ENCODE results near the gene MFSD6L.
"Not testable (repeated sequence)": the region's sequence is repeated elsewhere in the genome, so short reads cannot be mapped to it uniquely, and the experiment has no call there.

Gene MFSD6L

GRCh38 chr17:8826808-8827435 lies 27.8 kb upstream of the MFSD6L start:
- no peak for DNase-seq (ENCODE audit: insufficient read length, low spot score)
- FAIRE-seq: no peak

- no peak for FAIRE-seq
Measured at GRCh38 chr17:8825802-8826201, 26.6 kb upstream of the MFSD6L start.

DNA sequence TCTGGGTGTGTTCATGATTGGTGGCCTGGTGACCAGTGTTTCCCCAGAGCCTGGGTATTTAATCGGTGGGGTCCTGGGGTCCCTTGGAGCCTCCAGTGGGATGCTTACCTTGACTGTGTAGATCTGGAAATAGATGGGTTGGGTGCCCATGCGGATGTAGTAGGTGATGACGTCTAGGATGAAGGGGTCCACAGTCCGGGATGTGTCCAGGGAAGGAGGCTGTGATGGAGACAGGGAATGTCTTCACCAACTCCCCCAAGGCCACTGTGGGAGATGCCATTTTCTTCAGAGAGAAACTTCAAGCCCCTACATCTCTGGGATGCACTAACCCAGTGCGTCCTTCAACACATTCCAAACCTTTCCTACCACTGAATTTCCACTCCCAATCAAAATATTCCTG lies 24.1 kb upstream of the MFSD6L start:
- DNase-seq (ENCODE audit: insufficient read length, low spot score) (no peak), FAIRE-seq (no peak)

More at GRCh38 chr17:8825802-8826201, 26.6 kb upstream of the MFSD6L start:
- DNase-seq (ENCODE audit: insufficient read length, low spot score): no peak

DNA sequence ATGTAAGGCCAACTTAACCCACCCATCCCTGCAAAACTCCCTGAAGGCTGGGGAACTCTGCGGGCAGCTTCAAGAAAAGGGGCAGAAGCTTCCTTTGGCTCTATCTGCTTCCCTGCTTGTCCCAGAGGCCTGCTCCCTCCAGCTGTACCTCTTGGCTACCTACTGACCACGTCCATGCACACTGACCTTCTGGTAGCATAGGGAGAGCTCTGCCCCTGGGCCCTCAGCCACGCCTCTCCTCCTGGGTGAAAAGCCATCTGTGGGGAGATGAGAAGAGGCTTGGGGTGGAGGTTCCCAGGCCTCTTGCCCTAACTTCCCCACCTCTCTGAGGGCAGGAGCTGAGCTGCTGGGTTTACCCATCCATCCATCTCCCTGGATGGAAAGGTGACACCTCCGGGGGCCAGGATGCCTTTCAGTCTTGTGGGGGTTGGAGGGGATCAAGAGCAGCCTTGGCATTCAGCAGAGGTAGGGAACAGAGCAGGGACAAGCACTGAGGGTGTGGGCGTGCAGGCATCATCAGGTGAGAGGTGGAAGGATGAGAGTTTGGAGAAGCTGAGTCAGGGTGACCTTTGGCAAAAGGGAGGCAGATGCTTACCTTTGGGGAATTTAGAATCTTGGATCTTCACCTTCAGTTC lies 23.4 kb upstream of the MFSD6L start:
- no peak for DNase-seq (ENCODE audit: insufficient read length, low spot score)
- FAIRE-seq: no peak

GRCh38 chr17:8821446-8822105 lies 22.4 kb upstream of the MFSD6L start:
- DNase-seq (ENCODE audit: insufficient read length, low spot score) (no peak), FAIRE-seq (no peak)

- no peak for FAIRE-seq
- DNase-seq (ENCODE audit: insufficient read length, low spot score): no peak
Measured at GRCh38 chr17:8820311-8821010, 21.3 kb upstream of the MFSD6L start.

DNA sequence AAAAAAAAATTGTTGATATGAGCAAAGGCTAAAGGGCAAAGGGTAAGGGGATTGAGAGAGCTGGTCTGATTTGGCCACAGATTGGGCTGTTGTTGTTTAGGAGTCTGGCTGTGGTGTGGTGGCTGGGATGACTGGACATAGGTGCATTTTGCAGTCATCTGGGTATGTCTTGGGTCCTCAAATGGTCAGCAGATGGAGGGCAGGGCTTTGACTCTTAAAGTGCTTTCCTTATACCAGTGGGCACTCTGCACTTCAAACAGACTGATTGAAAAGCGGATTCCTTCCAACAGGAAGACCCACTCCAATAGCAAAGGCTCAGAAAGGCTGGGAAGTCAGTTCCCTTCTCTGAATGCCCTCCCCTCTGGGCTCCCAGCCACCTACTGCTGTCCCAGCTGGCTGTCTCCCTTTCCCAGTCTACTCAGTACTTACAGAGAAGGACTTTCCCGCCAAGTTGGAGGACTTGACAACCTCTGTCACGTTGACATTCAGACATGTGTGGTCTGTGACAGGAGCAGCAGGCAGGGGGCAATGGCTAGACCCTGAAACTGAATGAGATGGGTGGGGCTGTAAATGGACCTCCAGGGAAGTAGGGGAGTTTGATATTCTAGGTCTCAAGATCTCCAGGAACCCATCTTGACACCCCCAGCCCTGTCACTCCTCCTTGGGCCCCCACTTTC lies 19.6 kb upstream of the MFSD6L start:
- DNase-seq (ENCODE audit: insufficient read length, low spot score) (no peak), FAIRE-seq (no peak)

DNA sequence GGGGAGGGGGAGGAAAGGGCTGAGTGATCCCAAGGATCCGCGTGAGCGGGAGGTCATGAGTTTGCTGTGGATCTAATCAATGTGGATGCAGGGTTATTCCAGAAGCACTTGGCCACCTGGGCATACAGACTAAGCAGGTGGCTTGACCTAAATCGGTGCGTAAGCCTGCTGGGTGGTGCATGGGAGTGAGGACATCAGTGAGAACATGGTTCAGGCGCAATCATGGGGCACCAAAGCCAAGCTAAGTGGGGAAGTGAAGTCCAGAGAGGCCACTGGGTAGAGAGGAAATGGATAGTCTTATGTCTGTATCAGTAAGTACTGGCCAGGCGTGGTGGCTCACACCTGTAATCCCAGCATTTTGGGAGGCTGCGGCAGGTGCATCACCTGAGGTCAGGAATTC lies 18.9 kb upstream of the MFSD6L start:
- FAIRE-seq (no peak), DNase-seq (ENCODE audit: insufficient read length, low spot score) (no peak)

GRCh38 chr17:8806926-8807550 lies 7.9 kb upstream of the MFSD6L start:
- no peak for DNase-seq (ENCODE audit: insufficient read length, low spot score)
- FAIRE-seq: no peak

DNA sequence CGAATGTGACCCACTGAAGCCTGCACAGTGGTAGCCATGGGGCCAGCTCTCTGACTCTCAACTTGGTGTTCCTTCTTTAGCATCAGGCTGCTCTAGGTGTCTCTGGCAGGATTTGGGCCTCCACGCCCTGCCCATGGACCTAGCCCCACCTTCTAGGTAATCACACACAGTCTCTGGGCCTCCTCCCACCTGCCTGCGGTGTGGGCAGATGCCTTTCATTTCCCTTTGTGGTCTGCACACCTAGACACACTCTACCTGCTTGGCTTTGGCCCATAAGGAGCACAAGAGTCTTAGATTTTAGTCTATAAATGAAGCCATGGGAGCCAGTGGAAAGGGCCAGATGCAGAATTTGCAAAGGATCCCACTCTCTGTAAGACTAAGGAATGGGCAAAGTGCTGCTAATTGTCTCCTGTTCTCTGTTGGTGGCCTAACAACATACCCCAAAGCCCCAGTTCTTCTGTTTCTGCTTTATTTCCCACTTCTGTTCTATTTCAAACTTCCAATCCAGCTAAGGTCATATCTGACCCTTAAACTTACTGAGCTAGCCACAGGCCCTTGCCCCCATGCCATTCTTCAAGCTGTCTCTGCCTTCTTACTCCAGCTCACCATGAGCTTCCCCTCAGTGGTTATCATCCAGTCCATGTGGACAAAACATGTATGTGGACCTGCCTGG lies 7.2 kb upstream of the MFSD6L start:
- FAIRE-seq (peak; percentile 69), DNase-seq (ENCODE audit: insufficient read length, low spot score) (no peak)

- DNase-seq (ENCODE audit: insufficient read length, low spot score); FAIRE-seq: not testable (repeated sequence)
Measured at GRCh38 chr17:8805396-8805795, 6.2 kb upstream of the MFSD6L start.

DNA sequence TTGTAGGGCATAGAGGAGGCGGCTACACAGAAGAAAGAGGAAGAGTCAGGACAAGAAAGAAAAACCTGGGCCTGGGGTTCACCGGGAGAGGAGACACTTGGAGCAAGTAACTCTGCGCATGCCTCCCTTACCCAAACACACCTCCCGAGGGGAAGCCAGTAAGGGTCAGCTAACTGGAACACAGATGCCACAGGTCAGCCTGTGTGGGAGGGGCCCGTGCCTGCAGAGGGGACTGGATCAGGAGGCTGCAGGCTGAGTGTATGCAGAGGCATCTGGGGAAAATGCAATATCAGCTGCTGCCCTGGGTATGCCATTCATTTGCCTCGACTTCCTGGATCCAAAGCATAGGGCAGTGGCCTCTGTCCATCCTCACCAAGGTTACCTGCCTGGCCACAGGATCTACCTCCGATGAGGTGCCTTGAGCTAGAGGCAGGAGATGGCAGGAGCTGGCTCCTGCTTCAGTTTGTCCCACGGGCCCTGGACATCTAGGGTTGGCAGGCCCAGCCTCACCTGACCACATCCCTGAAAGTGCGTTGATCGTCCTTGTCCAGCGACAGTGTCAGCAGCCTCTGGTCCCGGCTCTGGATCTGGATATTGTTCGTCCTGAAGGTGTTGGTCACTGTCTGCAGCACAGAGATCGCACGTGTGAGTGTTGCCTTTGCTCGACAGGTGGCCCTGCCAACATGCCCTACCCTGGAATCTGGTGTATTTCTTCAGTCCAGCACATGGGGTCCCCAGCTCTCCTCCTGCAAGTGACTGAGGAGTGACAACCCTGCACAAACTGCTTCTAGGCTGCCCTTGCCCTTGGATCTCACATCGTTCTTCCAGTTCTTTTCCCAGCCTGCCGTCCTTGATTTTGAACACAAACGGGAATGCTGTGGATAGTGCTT lies 4.6 kb upstream of the MFSD6L start:
- FAIRE-seq (peak; percentile 44), DNase-seq (ENCODE audit: insufficient read length, low spot score) (peak; percentile 36)

DNA sequence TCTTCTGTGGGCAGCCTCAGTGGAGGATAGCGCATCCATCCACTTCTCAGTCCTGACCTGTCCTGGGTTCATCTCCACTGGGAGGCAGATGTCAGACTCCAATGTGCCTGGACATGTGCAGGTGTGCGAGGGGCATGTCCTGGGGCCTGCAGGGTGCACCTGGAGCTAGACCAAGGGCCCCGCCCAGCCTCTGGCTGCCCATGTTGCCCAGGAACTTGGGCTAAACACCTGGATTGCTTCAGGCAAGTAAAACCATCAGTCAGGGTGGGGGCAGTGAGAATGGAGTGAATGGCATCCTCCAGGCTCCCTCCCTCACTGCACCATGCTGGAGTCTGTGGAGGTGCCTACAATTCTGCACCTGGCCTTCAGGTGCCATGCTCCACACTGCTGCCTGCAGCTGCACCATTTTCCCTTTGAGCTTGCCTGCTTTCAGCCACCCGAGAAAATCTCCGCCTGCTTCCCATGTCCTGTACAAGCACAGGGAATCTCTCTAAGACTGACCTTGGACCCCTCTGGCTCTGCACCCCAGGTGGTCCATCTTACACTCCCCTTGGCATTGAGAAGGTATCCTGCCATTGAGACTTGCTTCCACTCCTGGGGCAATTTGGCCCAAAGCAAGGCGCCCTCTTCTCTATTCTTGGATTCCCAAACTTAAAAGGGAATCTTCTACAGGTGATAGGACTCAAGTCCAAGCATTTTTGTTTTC lies 2.1 kb upstream of the MFSD6L start:
- DNase-seq (ENCODE audit: insufficient read length, low spot score) (no peak), FAIRE-seq (no peak)

- DNase-seq (ENCODE audit: insufficient read length, low spot score): no peak
- FAIRE-seq: no peak
Measured at GRCh38 chr17:8800656-8801055, 1.5 kb upstream of the MFSD6L start.

DNA sequence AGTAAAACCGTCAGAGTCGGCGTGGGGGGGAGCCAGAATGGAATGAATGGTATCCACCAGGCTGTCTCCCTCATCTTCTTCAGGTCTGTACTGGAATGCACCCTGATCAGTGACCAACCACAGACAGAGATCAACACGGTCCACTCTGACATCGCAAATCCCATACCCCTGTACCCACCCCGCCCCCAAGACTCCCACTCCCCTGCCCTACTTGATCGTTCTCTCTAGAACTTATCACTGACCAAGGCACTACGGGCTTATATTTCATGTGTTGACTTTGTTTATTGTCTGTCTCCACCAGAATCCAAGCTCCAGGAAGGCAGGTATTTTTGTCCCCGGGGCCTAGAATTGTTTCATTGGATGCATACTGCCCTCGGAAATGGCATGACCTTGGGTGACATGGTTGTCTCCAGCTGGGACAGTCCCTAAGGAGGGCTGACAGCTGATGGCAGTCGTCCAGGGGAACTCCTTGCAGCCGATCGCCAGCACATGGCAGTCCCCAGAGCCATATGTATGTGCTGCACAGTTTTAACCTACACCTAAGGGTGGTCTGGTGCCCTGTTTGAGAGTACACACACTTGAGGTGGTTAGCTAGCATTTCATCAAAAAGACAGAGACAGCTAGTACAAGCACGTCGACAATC lies 526 bp upstream of the MFSD6L start:
- DNase-seq (ENCODE audit: insufficient read length, low spot score): no peak
- no peak for FAIRE-seq

DNA sequence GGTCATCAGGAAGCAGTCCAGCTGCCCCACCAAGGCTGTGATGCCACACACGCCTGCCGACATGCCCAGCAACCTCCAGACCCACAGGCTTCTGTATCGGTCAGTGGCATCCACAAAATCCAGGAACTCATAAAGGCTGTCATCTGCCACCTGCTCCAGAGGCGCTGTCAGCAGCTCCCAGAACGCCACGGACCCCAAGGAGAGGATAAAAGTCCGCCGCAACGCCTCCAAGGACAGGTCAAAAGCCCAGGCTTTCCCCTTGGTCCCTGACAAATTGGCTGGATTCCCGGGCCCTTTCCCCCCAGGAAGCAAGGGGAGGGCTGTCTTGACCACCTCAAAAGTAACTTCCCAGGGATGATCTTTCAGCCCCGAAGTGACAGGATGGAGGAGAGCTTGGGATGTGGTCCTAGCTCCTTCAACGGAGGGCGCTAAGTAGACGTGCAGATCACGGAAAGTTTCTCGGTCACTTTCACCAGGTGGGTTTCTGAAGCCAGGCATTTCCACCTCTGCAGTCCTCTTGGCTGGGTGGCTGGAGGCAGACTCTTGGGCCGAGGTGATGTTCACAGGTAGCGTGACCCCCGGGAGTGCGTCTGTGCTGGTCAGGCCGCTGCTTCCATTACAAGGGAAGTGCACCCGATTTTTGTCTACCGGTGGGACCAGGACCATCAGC lies 854 bp downstream of the MFSD6L start:
- no peak for DNase-seq (ENCODE audit: insufficient read length, low spot score)
- FAIRE-seq: no peak

DNA sequence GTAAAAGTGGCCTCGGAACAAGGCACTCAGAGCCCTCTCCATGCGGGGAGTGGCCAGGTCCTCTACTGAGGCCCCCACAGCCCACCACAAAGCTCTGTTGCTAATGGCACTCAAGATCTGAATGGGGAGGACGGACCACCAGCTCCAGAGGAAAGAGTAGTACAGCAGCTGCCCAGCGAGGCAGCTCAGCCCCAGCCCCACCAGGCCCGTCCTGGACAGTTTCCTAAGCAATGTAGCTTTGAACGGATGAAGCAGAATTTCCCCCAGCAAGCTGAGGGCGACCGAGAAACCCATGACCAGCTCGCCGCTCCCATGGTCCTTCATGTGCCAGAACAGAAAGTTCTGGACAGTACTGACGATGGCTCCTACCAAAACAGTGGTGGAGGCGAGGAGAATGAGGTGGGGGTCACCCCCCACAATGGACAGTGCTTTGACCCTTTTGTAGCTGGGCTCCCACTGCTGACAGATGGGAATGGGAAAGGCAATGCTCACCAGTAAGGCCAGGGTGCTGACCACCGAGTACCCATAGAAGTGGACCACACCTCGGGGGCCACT lies 1.5 kb downstream of the MFSD6L start:
- DNase-seq (ENCODE audit: insufficient read length, low spot score) (no peak), FAIRE-seq (no peak)
